Fibroblast of villous mesenchyme (primary cell): ENCODE data around the gene SUPT6H. TPM values are rescaled to one million over a fixed set of nuclear protein-coding genes. Genes with fewer than 3 reads are reported as not detected.
"Not testable (repeated sequence)": the region's sequence is repeated elsewhere in the genome, so short reads cannot be mapped to it uniquely, and the experiment has no call there.

Experiments used
- DNase-seq: peaks from one replicate; pipeline ENCODE4 v3.0.0-alpha.2; 2010; ENCODE audit warnings: low read depth
- H3K4me3 ChIP-seq: 2 replicates; pipeline ENCODE4 v1.5.1; 2011; ENCODE audit warnings: low read depth, mild to moderate bottlenecking, low read length
- CTCF ChIP-seq: IDR thresholded peaks from 2 replicates; pipeline ENCODE4 v1.5.1; 2012; ENCODE audit warnings: low read depth, mild to moderate bottlenecking, low read length; ENCODE audit not compliant: insufficient read depth
- total RNA-seq: library from RNA; depleted of rRNA; stranded (reverse); fragments of >200 nt; gene quantifications from 2 replicates; pipeline ENCODE4 v1.2.3, GENCODE V29; 2012

Gene SUPT6H
- total RNA-seq, 1 donor, result 54.4 TPM

DNA sequence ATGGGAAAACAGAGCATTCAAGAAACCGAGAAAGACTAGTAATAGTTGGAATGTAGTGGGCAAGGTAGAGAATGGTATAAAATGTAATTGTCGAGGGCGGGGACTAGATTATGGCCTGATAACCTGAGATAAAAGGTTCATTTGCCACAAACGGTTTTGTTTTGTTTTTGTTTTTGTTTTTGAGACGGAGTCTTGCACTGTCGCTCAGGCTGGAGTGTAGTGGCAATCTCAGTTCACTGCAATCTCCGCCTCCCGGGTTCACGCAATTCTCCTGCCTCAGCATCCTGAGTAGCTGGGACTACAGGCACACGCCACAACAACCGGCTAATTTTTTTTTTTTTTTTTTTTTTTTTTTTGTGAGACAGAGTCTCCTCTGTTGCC, 67.9 kb downstream of the SUPT6H start:
- no peak for TF ChIP-seq CTCF
- no peak for DNase-seq

GRCh38 chr17:28733346-28733745, 71.3 kb downstream of the SUPT6H start:
- H3K4me3 ChIP-seq, result no peak overlapping the region
- TF ChIP-seq CTCF, result no peak
- DNase-seq, result no peak

More for the DNA sequence above, 67.9 kb downstream of the SUPT6H start:
- H3K4me3 ChIP-seq, result no peak overlapping the region

- DNase-seq, result no peak
- no peak for TF ChIP-seq CTCF
Measured at GRCh38 chr17:28734712-28735241, 72.8 kb downstream of the SUPT6H start.

GRCh38 chr17:28735242-28735722, 73.3 kb downstream of the SUPT6H start:
- no peak overlapping the region for H3K4me3 ChIP-seq
- TF ChIP-seq CTCF, result no peak
- DNase-seq, result no peak

More at GRCh38 chr17:28734712-28735241, 72.8 kb downstream of the SUPT6H start:
- no peak overlapping the region for H3K4me3 ChIP-seq

- H3K4me3 ChIP-seq, DNase-seq: not testable (repeated sequence)
Measured at GRCh38 chr17:28735913-28736769, 74.1 kb downstream of the SUPT6H start.

- no peak for TF ChIP-seq CTCF
- no peak for DNase-seq
- H3K4me3 ChIP-seq, result no peak overlapping the region
Measured at GRCh38 chr17:28737316-28737715, 75.3 kb downstream of the SUPT6H start.
